Upper lobe of left lung (tissue), 6 donors: ENCODE data around the gene CERS6. TPM values are rescaled to one million over a fixed set of nuclear protein-coding genes. Genes with fewer than 3 reads are reported as not detected.
"Not testable (repeated sequence)": the region's sequence is repeated elsewhere in the genome, so short reads cannot be mapped to it uniquely, and the experiment has no call there.

Experiments used
- ATAC-seq, 2 donors: fragments of 200-7000 bp; cut with Tn5 transposase; one replicate each; pipeline ENCODE4 v1.9.1; 2022; ENCODE audit warnings: mild to moderate bottlenecking in 2 of 2, moderate library complexity in 2 of 2; ENCODE audit not compliant: low FRiP score in 2 of 2
- DNase-seq, 2 donors: peaks; one replicate each; pipeline ENCODE4 v3.0.0-alpha.2; 2019 to 2020
- H3K27ac ChIP-seq, 4 donors: fragments of 200-600 bp; sonication (generic); one replicate each; pipeline ENCODE4 v1.5.1; 2016 to 2019
- H3K27me3 ChIP-seq, 4 donors: fragments of 200-600 bp; sonication (generic); one replicate each; pipeline ENCODE4 v1.5.1; 2017 to 2019
- H3K36me3 ChIP-seq, 4 donors: fragments of 200-600 bp; sonication (generic); one replicate each; pipeline ENCODE4 v1.5.1; 2016 to 2019
- H3K4me1 ChIP-seq, 4 donors: fragments of 200-600 bp; sonication (generic); one replicate each; pipeline ENCODE4 v1.5.1; 2018 to 2019
- H3K4me3 ChIP-seq, 4 donors: fragments of 200-600 bp; sonication (generic); one replicate each; pipeline ENCODE4 v1.5.1; 2017 to 2019; ENCODE audit warnings: mild to moderate bottlenecking in 2 of 4, moderate library complexity in 1 of 4
- H3K9me3 ChIP-seq, 4 donors: fragments of 200-600 bp; sonication (generic); one replicate each; pipeline ENCODE4 v1.5.1; 2018 to 2019
- CTCF ChIP-seq, 6 experiments: fragments of 450-650 bp in 4 of 6; fragments of 200-600 bp in 2 of 6; sonication (generic) in 2 of 6; IDR thresholded peaks; one replicate each; pipeline ENCODE4 v1.5.1; 2016 to 2019; ENCODE audit warnings: antibody characterized with exemption in 6 of 6
- EP300 ChIP-seq, 4 donors: sonication (generic); formaldehyde crosslinking; IDR thresholded peaks; one replicate each; pipeline ENCODE4 v1.5.1; 2017; ENCODE audit warnings: antibody characterized with exemption in 4 of 4, control low read depth in 2 of 4
- POLR2A ChIP-seq, 4 donors: fragments of 450-650 bp; IDR thresholded peaks; one replicate each; pipeline ENCODE4 v1.5.1; 2016 to 2017; ENCODE audit warnings: antibody characterized with exemption in 4 of 4, mild to moderate bottlenecking in 2 of 4
- POLR2AphosphoS5 ChIP-seq, 2 donors: sonication (generic); formaldehyde crosslinking; IDR thresholded peaks; one replicate each; pipeline ENCODE4 v1.5.1; 2017; ENCODE audit warnings: antibody characterized with exemption in 2 of 2
- WGBS, 2 donors: methylation state at CpG; one replicate each; pipeline ENCODE4 v1.1.5; 2017 to 2018; 5-methylcytosine and 5-hydroxymethylcytosine counted together
- total RNA-seq, 6 donors: library from RNA; depleted of rRNA in 4 of 6; stranded (reverse); fragments of >200 nt in 4 of 6; gene quantifications; one replicate each; pipeline versions ENCODE4 v1.1.0 to v1.2.1, GENCODE V29; 2016 to 2021
- donor health status: DM: no; HTN: no; CAD: no; lungs with moderate emphysema.
- donor health status: DM: no; HTN: yes; CAD: no; lungs with severe emphysema.

The CERS6 gene
- total RNA-seq, 6 donors from 2014 or later: 7.3 to 24.7 (median 16.6) TPM

GRCh38 chr2:168663993-168664392, 207.9 kb downstream of the CERS6 start:
- H3K4me1 ChIP-seq: no peaks in the 10 kb centered on the region
- TF ChIP-seq EP300 (IDR thresholded peaks at IDR 0.05) (no peak), CTCF (IDR thresholded peaks at IDR 0.05) (no peak), POLR2A (IDR thresholded peaks at IDR 0.05) (no peak), POLR2AphosphoS5 (IDR thresholded peaks at IDR 0.05) (no peak)
- H3K27me3 ChIP-seq: no peaks in the 10 kb centered on the region
- no peak overlapping the region for H3K4me3 ChIP-seq
- no peaks in the 10 kb centered on the region for H3K36me3 ChIP-seq
- no peak for DNase-seq
- 71 to 79% methylated on average over 3 of the region's 3 CpGs for WGBS, 2 donors
- no peak for ATAC-seq
- no peaks in the 10 kb centered on the region for H3K9me3 ChIP-seq
- no peak overlapping the region for H3K27ac ChIP-seq

GRCh38 chr2:168664715-168665114, 208.6 kb downstream of the CERS6 start:
- H3K27ac ChIP-seq, H3K4me1 ChIP-seq, H3K36me3 ChIP-seq, ATAC-seq, H3K9me3 ChIP-seq, DNase-seq, H3K27me3 ChIP-seq, H3K4me3 ChIP-seq: not testable (repeated sequence)
- WGBS, 2 donors: 89 to 94% methylated on average over 3 of the region's 3 CpGs

GRCh38 chr2:168666339-168666738, 210.3 kb downstream of the CERS6 start:
- Histone ChIP-seq H3K4me3 (no peak overlapping the region), H3K36me3 (no peaks in the 10 kb centered on the region), H3K9me3 (no peaks in the 10 kb centered on the region), H3K27ac (no peak overlapping the region), H3K27me3 (no peaks in the 10 kb centered on the region), H3K4me1 (no peaks in the 10 kb centered on the region)
- WGBS, 2 donors: 53 to 63% methylated on average over 1 of the region's 1 CpG
- no peak for TF ChIP-seq CTCF (IDR thresholded peaks at IDR 0.05)
- TF ChIP-seq POLR2AphosphoS5 (IDR thresholded peaks at IDR 0.05): no peak
- TF ChIP-seq POLR2A (IDR thresholded peaks at IDR 0.05): no peak
- TF ChIP-seq EP300 (IDR thresholded peaks at IDR 0.05): no peak
- no peak for DNase-seq
- ATAC-seq: no peak

- no peaks in the 10 kb centered on the region for H3K36me3 ChIP-seq
- DNase-seq (no peak), ATAC-seq (no peak)
- no peaks in the 10 kb centered on the region for H3K4me1 ChIP-seq
- H3K27ac ChIP-seq: no peak overlapping the region
- TF ChIP-seq EP300 (IDR thresholded peaks at IDR 0.05) (no peak), POLR2AphosphoS5 (IDR thresholded peaks at IDR 0.05) (no peak), CTCF (IDR thresholded peaks at IDR 0.05) (no peak), POLR2A (IDR thresholded peaks at IDR 0.05) (no peak)
- H3K27me3 ChIP-seq: no peaks in the 10 kb centered on the region
- no peak overlapping the region for H3K4me3 ChIP-seq
- H3K9me3 ChIP-seq: no peaks in the 10 kb centered on the region
- 60 to 68% methylated on average over 3 of the region's 3 CpGs for WGBS, 2 donors
These were observed 211.1 kb downstream of the CERS6 start for GRCh38 chr2:168667156-168667555.

- H3K9me3 ChIP-seq: no peaks in the 10 kb centered on the region
- ATAC-seq (no peak), DNase-seq (no peak)
- no peak overlapping the region for H3K4me3 ChIP-seq
- no peaks in the 10 kb centered on the region for H3K27me3 ChIP-seq
- H3K36me3 ChIP-seq: no peaks in the 10 kb centered on the region
- TF ChIP-seq CTCF (IDR thresholded peaks at IDR 0.05) (no peak), EP300 (IDR thresholded peaks at IDR 0.05) (no peak), POLR2A (IDR thresholded peaks at IDR 0.05) (no peak), POLR2AphosphoS5 (IDR thresholded peaks at IDR 0.05) (no peak)
- no peak overlapping the region for H3K27ac ChIP-seq
- no peaks in the 10 kb centered on the region for H3K4me1 ChIP-seq
These were observed 213.1 kb downstream of the CERS6 start for GRCh38 chr2:168669151-168669550.
